UCSD-AML1 (cell line): ENCODE results near the gene DPP6.

Experiments used
- DNase-seq: peaks from one replicate; lab custom pipeline; 2025; ENCODE audit not compliant: unreplicated experiment; lab: John Stamatoyannopoulos, UW

DPP6 gene

DNA sequence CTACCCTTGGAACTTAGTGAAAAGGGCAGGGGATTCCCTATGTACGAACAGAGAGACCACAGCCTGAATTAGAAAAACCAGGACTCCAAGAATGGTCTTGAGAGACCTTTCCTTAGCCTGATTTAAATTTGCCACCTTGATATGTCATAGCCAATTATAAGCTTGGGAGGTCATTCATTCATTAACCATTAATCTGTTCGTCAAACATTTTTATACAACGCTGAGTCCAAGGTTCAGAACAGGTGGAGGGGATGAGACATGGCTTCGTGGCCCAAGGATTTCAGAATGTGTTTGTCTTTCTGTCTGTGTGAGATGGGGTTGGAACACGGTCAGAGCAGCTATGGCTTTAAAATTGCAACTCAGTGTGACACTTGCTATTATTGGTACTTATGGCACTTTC lies 792.8 kb downstream of the DPP6 start:
- no peak for DNase-seq

DNA sequence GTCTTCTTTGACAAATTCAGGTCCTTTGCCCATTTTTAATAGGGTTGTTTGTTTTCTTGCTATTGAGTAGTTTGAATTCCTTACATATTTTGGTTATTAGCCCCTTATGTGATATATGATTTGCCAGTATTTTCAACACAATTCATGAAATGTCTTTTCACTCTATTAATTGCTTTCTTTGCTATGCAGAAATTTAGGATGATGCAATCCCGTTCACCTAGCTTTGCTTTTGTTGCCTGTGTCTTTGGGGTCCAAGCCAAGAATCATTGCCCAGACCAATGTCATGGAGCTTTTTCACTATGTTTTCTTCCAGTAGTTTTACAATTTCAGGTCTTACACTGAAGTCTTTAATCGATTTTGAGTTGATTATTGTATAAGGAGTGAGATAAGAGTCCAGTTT lies 796.3 kb downstream of the DPP6 start:
- no peak for DNase-seq

DNA sequence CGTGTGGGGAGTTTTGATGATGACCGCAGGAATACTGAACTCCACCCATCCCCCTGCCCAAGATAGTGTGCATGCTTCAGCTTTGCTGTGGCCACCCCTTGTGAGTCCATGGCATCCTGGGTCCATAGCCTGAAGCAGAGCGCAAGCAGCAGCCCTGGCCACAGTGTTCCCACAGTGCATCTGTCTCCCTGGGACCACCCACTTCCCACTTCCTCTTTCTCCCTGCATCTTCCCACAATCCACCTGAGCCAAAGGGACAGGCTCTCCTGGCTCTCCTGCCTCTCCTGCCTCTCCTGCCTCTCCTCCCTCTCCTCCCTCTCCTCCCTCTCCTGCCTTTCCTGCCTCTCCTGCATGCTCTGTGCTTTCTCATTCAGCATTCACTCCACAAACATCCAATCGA lies 800.0 kb downstream of the DPP6 start:
- no peak for DNase-seq

- no peak for DNase-seq
Measured at GRCh38 chr7:154853063-154853726, 801.0 kb downstream of the DPP6 start.

DNA sequence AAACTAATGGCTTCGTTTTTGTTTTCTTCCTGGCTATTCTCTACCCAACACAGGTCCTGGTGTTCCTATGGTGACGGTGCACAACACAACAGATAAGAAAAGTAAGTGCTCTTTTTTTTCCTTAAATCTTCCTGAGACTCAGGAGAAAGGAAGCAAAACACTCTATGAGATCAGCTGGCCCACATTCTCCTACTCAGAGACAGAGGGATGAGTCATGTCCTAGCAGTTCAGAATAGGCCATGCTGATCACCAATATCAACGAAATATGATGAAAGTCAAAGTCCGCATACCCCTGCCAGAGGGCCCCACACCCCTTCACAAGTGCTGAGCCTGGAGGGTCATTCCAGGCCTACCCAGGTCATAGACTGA lies 801.5 kb downstream of the DPP6 start:
- DNase-seq = no peak

DNA sequence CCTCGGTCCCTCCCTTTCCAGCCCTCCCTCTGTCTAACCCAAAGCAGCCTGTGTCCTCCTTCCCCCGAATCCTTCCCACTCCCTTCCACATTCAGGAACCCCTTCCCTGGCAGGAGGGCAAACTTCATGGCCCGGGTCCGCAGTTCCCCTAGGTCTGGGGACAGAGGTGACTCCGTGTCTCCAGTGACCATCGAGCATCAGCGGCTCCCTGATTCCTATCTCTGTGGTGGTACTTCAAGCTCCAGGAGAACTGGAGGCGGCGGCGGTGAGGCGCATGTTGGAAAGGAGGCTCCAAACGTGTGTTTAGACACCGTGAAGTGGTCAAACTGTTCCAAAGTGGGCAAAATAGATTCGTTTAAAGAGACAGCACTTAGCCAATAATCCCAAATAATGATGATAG lies 802.6 kb downstream of the DPP6 start:
- DNase-seq = no peak

- no peak for DNase-seq
Measured at GRCh38 chr7:154855366-154855765, 803.2 kb downstream of the DPP6 start.

DNA sequence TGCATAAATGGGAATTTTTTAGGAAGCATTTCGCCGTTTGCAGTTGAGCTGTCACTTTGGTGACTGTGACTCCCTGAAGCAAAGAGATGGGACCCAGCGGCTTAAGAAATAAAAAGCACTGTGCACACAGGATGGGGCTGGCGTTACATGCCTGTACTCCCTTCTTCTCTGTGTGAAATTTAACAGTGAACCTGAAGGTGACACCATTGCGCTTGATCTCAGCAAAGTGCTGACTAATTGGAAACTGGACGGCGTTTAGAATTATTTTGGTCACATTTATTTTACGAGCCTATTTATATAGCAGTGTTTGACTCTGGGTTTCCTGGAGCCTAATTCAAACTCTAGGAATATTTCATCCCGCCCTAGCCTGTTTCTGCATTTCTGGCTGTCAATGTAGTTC lies 804.5 kb downstream of the DPP6 start:
- DNase-seq = no peak

GRCh38 chr7:154857240-154857639 lies 805.0 kb downstream of the DPP6 start:
- no peak for DNase-seq

- DNase-seq = no peak
Measured at GRCh38 chr7:154857728-154858681, 805.8 kb downstream of the DPP6 start.

GRCh38 chr7:154858836-154859537 lies 806.8 kb downstream of the DPP6 start:
- no peak for DNase-seq

DNA sequence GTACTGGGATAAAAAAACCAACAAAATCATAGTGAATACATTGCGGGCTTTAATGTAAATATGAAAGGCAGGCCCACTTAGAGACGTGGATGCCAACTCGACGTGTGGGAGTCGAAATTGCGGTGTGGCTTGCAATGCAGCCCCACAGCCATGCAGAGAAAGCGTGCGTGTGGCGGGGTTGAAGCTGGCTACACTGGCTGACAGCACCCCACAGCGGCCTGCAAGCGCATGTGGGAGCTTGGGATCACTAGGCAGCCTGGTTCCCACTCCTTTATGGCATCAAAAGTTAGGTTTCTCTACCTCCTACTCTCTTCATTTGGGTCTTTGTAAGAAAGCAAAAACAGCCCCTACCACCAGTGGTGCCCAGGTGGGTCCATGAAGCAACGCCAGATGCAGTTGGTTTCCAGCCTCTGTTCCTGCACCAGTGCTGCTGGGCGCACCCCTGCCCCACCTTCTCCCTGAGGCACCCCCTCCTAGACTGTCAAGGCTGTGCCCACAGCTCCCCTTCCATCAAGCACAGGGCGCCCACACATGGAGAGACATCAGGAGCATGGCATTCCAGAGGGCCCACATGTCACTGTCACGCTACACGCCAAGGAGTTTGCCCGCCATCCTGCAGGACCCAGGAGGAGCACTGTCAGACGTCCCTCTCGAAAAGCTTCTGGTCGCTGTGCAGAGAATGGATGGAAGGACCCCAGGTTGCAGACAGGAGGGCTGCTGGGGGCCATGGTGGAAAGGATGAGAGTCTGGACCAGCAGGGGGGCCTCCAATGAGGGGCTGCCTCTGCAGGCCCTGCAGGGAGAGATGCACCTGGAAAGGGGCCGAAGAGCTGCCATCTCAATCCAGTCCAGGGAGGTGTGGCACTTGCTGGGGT lies 807.8 kb downstream of the DPP6 start:
- DNase-seq = no peak

- DNase-seq = no peak
Measured at GRCh38 chr7:154860621-154861375, 808.6 kb downstream of the DPP6 start.

GRCh38 chr7:154861589-154861988 lies 809.4 kb downstream of the DPP6 start:
- no peak for DNase-seq

- no peak for DNase-seq
Measured at GRCh38 chr7:154862153-154862791, 810.1 kb downstream of the DPP6 start.

- DNase-seq = no peak
Measured at GRCh38 chr7:154863766-154864522, 811.7 kb downstream of the DPP6 start.

DNA sequence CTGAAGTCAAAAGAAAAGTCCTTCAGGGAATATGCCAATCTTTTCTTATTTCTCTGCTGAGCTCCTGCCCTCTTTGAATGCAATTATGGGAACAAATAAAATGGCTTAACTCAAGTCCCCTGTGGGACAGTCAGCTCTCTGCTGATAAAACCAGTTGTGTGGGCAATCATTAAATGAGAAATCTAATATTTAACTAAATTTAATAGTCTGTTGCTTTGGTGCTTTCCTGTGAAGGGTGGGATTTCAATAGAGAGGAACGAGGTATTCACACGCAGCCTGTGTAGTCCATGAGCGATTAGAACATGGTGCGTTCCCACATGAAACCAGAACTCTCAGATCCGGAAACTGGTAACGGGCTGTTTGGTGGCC lies 812.3 kb downstream of the DPP6 start:
- DNase-seq = no peak

DNA sequence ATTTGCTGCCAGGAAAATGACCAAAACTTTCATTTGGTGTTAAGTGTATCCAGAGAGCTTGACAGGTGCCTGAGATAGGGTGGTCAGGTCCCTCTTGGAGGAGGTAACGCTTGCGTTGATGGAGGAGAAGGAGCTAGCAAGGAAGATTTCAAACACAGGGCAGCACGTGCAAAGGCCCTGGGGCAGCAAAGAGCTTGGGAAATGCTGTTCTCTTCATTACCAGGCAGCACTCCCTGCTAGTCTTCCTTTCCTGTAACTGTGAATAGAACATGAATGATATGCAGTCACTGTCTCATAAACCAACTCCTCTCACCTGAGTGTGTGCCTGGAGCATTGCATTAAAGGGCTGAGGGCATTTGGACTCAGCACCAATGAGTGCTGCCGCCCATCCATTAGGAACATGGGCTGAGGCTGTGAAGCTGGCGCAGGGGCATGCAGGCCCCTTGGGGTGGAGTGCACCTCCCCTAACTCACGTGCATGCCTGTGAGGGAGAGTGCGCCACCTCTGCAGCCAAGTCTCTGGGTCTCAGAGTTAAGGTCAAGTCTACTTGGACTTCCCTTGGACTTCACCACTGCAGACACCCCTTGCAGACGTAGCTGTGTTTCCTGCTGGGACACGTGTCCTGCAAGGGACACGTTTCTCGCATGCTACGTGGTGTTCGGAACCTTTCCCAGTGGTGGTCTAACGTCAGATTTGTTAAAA lies 813.9 kb downstream of the DPP6 start:
- DNase-seq = no peak
